ENCODE results near the gene PCSK4.

- no peak for TF ChIP-seq CTCF (conservative IDR thresholded peaks at IDR 0.05)
- no peak for TF ChIP-seq EZH2 (IDR thresholded peaks at IDR 0.05; ENCODE audit: low read depth)
Observed at GRCh38 chr19:1524287-1524971, 34.3 kb upstream of the PCSK4 start.
